OCI-LY3 (cell line): ENCODE results near the gene RRN3.
"Not testable (repeated sequence)": the region's sequence is repeated elsewhere in the genome, so short reads cannot be mapped to it uniquely, and the experiment has no call there.

Experiments
- CTCF ChIP-seq: fragments of 200-600, 300-600 bp; sonication (generic); IDR thresholded peaks from 2 replicates; pipeline ENCODE4 v1.5.1; 2014; ENCODE audit warnings: antibody characterized with exemption, low read length, low read depth
- EZH2phosphoT487 ChIP-seq: fragments of 200-600 bp; shearing (Covaris generic); IDR thresholded peaks from 2 replicates; pipeline ENCODE4 v1.6.1; 2018; ENCODE audit warnings: antibody characterized with exemption, mixed run types, low read depth

- TF ChIP-seq CTCF, EZH2phosphoT487: not testable (repeated sequence)
These were observed 509 bp downstream of the RRN3 start for GRCh38 chr16:15093571-15093954.
